Vagina (tissue), 2 donors: Measurements from ENCODE around the gene TIMP2. TPM values are rescaled to one million over a fixed set of nuclear protein-coding genes. Genes with fewer than 3 reads are reported as not detected.

Source experiments
- DNase-seq, 2 donors: peaks; one replicate each; pipeline ENCODE4 v3.0.0-alpha.2; 2017; ENCODE audit errors: extremely low spot score in 2 of 2
- H3K27ac ChIP-seq: fragments of 200-600 bp; sonication (generic); one replicate; pipeline ENCODE4 v1.5.1; 2019
- H3K27me3 ChIP-seq: fragments of 200-600 bp; sonication (generic); one replicate; pipeline ENCODE4 v1.5.1; 2019
- H3K36me3 ChIP-seq, 2 donors: fragments of 200-600 bp; sonication (generic); one replicate each; pipeline ENCODE4 v1.5.1; 2017 to 2019
- H3K4me1 ChIP-seq: fragments of 200-600 bp; sonication (generic); one replicate; pipeline ENCODE4 v1.5.1; 2019
- H3K4me3 ChIP-seq, 2 donors: fragments of 200-600 bp; sonication (generic); 1 replicate in 1 of 2; 2 replicates in 1 of 2; pipeline ENCODE4 v1.5.1; 2016 to 2019
- H3K9me3 ChIP-seq: fragments of 200-600 bp; sonication (generic); one replicate; pipeline ENCODE4 v1.5.1; 2019
- CTCF ChIP-seq, 3 experiments: fragments of 450-650 bp in 2 of 3; fragments of 200-600 bp in 1 of 3; sonication (generic) in 1 of 3; IDR thresholded peaks; one replicate each; pipeline ENCODE4 v1.5.1; 2017 to 2019; ENCODE audit warnings: antibody characterized with exemption in 3 of 3, mild to moderate bottlenecking in 2 of 3, moderate library complexity in 2 of 3
- POLR2A ChIP-seq, 2 donors: fragments of 450-650 bp; IDR thresholded peaks; one replicate each; pipeline ENCODE4 v1.6.1; 2017; ENCODE audit warnings: antibody characterized with exemption in 2 of 2, mild to moderate bottlenecking in 2 of 2, moderate library complexity in 2 of 2
- POLR2AphosphoS5 ChIP-seq, 2 donors: sonication (generic); formaldehyde crosslinking; IDR thresholded peaks; one replicate each; pipeline ENCODE4 v1.9.0; 2017; ENCODE audit warnings: antibody characterized with exemption in 2 of 2, mild to moderate bottlenecking in 2 of 2, low read depth in 1 of 2; ENCODE audit not compliant: insufficient read depth in 1 of 2
- intact Hi-C: fragments of 100-400 bp; cut with DNase I; formaldehyde crosslinking; loops from one replicate; pipeline ENCODE4 v1.15.1; 2023
- total RNA-seq: library from RNA; depleted of rRNA; stranded (reverse); fragments of >200 nt; gene quantifications from one replicate; pipeline ENCODE4 v1.2.3, GENCODE V29; 2016

Gene TIMP2
- total RNA-seq, 1 donor from 2014 or later: 181 TPM

- H3K27ac ChIP-seq: peak overlapping the region; percentile 73
- TF ChIP-seq CTCF (IDR thresholded peaks at IDR 0.05) (no peak), POLR2AphosphoS5 (IDR thresholded peaks at IDR 0.05; ENCODE audit: insufficient read depth in 1 of 2, low read depth in 1 of 2) (no peak), POLR2A (IDR thresholded peaks at IDR 0.05) (no peak)
- no peak overlapping the region for H3K4me3 ChIP-seq
- no peaks in the 10 kb centered on the region for H3K9me3 ChIP-seq
- H3K36me3 ChIP-seq: peaks cover 0 to 92% of the 10 kb centered on the region in 2 donors
- no peaks in the 10 kb centered on the region for H3K4me1 ChIP-seq
- H3K27me3 ChIP-seq: no peaks in the 10 kb centered on the region
- no peak for DNase-seq
- intact Hi-C loops: no loop called here
These were observed 105.1 kb downstream of the TIMP2 start for GRCh38 chr17:78819806-78820792.

GRCh38 chr17:78819402-78819801 lies 105.8 kb downstream of the TIMP2 start:
- Histone ChIP-seq H3K27ac (peak overlapping the region; percentile 73), H3K4me3 (no peak overlapping the region), H3K27me3 (no peaks in the 10 kb centered on the region), H3K4me1 (no peaks in the 10 kb centered on the region), H3K36me3 (peaks cover 0 to 92% of the 10 kb centered on the region in 2 donors), H3K9me3 (no peaks in the 10 kb centered on the region)
- TF ChIP-seq CTCF (IDR thresholded peaks at IDR 0.05): no peak
- no peak for TF ChIP-seq POLR2A (IDR thresholded peaks at IDR 0.05)
- TF ChIP-seq POLR2AphosphoS5 (IDR thresholded peaks at IDR 0.05; ENCODE audit: insufficient read depth in 1 of 2, low read depth in 1 of 2): no peak
- no peak for DNase-seq
- intact Hi-C loops: no loop called here

GRCh38 chr17:78818932-78819331 lies 106.3 kb downstream of the TIMP2 start:
- Histone ChIP-seq H3K9me3 (no peaks in the 10 kb centered on the region), H3K36me3 (peaks cover 0 to 92% of the 10 kb centered on the region in 2 donors), H3K27ac (peak overlapping the region; percentile 73), H3K27me3 (no peaks in the 10 kb centered on the region), H3K4me3 (no peak overlapping the region), H3K4me1 (no peaks in the 10 kb centered on the region)
- intact Hi-C loops: no loop called here
- TF ChIP-seq POLR2A (IDR thresholded peaks at IDR 0.05) (peak in 1 of 2 donors; percentile 12), POLR2AphosphoS5 (IDR thresholded peaks at IDR 0.05; ENCODE audit: insufficient read depth in 1 of 2, low read depth in 1 of 2) (peak in 1 of 2 donors; percentile 83), CTCF (IDR thresholded peaks at IDR 0.05) (no peak)
- DNase-seq: no peak

GRCh38 chr17:78818152-78818846 lies 106.9 kb downstream of the TIMP2 start:
- no peaks in the 10 kb centered on the region for H3K27me3 ChIP-seq
- H3K4me1 ChIP-seq: peaks cover 1% of the 10 kb centered on the region
- intact Hi-C loops: no loop called here
- peaks cover 0 to 93% of the 10 kb centered on the region in 2 donors for H3K36me3 ChIP-seq
- no peak for DNase-seq
- H3K27ac ChIP-seq: peak overlapping the region; percentile 70
- TF ChIP-seq POLR2A (IDR thresholded peaks at IDR 0.05) (no peak), CTCF (IDR thresholded peaks at IDR 0.05) (no peak), POLR2AphosphoS5 (IDR thresholded peaks at IDR 0.05; ENCODE audit: insufficient read depth in 1 of 2, low read depth in 1 of 2) (peak in 1 of 2 donors; percentile 11)
- no peaks in the 10 kb centered on the region for H3K9me3 ChIP-seq
- H3K4me3 ChIP-seq: no peak overlapping the region
